Activated CD8-positive, alpha-beta memory T cell treated with anti-CD3 and anti-CD28 coated beads for 24 hours (primary cell): ENCODE data around the gene KRT25.

Experiments
- DNase-seq: peaks from one replicate; pipeline ENCODE4 v3.0.0-alpha.2; 2020

The KRT25 gene, protein sequence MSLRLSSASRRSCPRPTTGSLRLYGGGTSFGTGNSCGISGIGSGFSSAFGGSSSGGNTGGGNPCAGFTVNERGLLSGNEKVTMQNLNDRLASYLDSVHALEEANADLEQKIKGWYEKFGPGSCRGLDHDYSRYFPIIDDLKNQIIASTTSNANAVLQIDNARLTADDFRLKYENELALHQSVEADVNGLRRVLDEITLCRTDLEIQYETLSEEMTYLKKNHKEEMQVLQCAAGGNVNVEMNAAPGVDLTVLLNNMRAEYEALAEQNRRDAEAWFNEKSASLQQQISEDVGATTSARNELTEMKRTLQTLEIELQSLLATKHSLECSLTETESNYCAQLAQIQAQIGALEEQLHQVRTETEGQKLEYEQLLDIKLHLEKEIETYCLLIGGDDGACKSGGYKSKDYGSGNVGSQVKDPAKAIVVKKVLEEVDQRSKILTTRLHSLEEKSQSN

GRCh38 chr17:40755231-40755630, at the start of gene KRT25:
Gene KRT25 (minus strand): TSS chr17:40755331. CDS start chr17:40755271, 60 bp downstream.
- no peak for DNase-seq

DNA sequence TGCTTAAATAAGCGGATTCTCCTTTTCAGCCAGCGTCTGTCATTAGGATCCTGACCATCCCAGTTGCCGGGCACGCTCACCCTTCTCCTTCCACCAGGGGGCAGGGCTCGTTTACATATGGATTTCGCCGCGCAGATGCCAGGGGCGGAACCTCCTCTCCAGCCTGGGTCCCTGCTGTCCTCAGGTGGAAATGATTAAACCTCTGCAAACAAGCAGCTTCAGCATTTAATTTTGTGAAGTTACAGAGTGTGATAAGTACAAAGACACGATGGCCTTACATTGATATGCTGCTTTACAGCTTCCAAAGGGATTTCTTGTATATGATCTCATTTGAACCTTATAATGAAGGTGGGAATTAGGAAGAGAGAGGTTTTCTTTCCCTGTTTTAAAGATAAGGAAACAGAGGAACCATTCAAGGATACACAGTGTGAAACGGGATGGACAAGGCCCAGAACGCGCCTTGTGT, 48.5 kb upstream of the KRT25 start:
- peak; percentile 88 for DNase-seq

- DNase-seq: no peak
Observed at GRCh38 chr17:40801157-40801556, 46.0 kb upstream of the KRT25 start.

DNA sequence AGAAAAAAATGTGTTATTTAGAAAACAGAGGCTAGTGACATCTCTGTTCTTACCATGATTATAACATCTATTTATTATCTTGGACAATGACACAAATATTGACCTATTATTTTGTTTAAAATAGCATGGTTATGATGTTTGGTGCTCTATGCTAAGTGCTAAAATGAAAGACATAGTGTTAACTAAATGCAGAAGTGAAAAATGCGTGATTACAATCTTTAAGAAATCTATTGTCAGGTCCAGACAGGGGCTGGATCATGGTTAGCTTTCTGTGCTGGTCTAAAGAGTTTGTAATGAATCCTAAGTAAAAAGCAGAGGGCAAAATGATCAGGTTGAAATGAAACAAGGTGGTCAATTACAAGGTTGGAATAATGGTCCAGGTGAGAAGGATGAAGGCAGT, 45.2 kb upstream of the KRT25 start:
- DNase-seq: no peak

DNA sequence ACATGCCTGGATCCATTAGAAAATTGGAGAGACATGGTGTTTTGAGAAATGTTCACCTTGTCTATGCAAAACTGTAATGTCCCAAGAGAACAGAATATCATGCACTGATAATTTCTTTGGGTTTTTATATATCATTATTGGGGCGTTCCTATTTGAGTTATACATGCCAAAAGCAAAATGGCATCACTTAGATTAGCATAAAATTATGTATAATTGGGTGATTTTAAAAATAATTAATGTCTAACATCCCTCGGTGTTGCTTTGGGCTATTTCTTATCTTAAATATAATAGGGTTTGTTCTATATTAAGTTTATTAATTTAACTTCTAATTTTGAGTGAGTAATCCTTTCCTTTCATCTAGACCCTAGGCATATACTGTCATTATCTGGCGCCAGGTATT, 44.7 kb upstream of the KRT25 start, which contains the start of gene KRT28:
Gene KRT28 (minus strand): TSS at position 101 of the 400 bp plus-strand sequence. CDS start 66 bp downstream, at position 35.
- no peak for DNase-seq

GRCh38 chr17:40796846-40797245, 41.7 kb upstream of the KRT25 start:
- no peak for DNase-seq

DNA sequence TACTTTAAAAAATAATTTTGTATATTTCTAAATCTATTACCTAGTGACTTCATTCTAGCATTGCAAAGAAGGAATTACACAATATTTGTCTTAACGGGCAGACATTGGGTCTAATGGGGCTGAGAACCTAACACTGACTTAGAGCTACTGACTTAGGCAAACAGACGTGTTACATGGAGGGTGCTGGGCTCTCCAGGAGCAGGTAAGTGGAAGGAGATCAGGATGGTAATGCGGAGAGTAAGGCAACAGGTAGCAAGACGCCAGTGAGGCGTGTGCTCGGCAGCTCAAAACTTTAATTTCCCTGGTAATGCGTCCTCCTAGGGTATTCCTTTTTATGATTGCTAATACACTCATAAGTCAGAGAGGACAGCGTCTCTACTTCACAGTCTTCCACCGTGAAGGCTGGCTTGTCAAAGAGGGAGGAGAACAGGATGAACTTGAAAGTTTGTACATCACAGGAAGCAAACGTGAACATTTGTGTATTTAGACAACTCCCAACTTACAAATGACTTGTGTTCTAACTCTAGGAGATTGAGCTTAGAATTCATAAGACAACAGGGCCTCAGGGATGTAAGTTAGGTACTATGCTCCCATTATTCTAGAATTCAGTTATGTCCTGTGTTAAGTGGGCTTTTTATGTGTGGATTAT, 40.0 kb upstream of the KRT25 start:
- no peak for DNase-seq

DNA sequence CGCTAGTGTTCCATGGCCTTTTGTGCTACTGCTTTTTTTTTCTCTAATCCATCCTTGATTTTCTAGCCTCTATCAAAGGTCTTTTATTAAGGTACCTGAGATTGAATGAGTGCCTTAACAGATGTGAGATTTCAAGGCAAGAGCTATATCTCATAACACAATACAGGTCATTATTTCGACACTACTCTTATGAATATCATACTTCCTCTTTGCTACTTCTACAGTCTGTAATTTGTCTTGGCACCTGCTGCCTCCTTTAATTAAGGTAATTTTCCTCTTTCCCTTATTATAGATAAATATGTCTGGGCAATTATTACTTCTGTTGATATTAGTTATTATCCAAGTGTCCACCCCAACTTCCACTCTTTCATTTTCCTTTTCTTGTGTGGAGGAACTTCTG, 39.3 kb upstream of the KRT25 start:
- DNase-seq: no peak

DNA sequence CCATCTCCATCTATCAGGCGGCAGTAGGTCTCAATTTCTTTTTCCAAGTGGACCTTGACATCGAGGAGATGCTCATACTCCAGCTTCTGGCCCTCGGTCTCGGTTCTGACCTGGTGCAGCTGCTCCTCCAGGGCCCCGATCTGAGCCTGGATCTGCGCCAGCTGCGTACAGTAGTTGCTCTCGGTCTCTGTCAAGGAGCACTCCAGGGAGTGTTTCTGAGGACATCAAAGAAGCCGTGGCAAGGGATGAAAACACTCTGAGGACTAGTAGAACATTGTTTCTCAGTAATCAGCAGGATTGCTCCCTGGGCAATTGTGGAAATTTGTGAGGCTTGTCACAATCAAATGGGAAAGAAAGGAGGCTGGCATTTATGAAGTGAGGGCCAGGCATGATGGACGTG, 38.7 kb upstream of the KRT25 start:
- DNase-seq: no peak

DNA sequence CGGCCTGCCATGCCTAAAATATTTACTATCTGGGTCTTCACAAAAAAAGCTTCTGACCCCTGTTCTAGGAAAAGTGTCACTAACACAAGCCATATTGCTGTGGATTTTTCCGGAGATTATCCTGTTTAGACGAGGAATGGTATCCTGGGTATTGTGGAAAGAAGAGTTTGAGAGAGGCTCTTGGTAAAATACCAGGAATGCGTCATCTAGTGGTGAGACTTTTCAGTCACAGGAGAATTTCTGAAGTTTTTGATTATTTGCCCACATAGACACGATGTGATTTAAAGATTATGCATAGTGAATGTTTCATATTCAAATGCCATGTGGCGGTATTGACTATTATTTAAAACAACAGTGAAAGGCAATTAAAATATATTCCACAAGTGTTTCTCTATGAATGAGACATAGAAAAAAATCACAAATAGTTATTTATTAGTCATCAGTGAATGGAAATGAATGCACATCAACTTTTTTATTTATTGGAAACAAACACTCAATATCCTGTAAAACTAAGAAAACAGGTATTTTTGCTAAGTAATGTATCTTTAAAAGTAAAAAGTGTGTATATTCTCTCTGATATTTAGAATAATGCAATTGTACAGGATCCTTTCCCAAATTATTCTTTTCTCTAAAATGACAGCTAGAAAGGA, 36.8 kb upstream of the KRT25 start:
- no peak for DNase-seq

DNA sequence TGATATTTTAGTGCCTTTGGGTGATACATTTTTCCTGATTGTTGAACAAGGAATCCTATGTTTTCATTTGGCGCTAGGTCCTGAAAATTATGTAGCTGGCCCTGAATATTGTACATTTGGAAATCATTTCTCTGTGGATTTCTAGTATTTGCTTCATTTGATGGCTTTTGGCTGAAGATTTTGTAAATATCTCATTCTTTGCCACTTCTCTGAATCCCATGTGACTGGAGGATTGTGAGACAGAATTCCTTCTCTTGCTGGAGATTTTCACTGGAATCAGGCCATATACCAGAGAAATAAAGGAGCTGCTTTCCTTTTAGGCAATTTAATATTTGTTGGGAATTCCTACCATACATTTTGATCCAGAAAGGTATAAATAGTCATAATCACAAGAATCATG, 36.0 kb upstream of the KRT25 start:
- DNase-seq: no peak

- no peak for DNase-seq
Observed at GRCh38 chr17:40782450-40782849, 27.3 kb upstream of the KRT25 start, which contains the start of gene KRT27. Gene KRT27 (minus strand): TSS chr17:40782550. CDS start chr17:40782493, 57 bp downstream.

DNA sequence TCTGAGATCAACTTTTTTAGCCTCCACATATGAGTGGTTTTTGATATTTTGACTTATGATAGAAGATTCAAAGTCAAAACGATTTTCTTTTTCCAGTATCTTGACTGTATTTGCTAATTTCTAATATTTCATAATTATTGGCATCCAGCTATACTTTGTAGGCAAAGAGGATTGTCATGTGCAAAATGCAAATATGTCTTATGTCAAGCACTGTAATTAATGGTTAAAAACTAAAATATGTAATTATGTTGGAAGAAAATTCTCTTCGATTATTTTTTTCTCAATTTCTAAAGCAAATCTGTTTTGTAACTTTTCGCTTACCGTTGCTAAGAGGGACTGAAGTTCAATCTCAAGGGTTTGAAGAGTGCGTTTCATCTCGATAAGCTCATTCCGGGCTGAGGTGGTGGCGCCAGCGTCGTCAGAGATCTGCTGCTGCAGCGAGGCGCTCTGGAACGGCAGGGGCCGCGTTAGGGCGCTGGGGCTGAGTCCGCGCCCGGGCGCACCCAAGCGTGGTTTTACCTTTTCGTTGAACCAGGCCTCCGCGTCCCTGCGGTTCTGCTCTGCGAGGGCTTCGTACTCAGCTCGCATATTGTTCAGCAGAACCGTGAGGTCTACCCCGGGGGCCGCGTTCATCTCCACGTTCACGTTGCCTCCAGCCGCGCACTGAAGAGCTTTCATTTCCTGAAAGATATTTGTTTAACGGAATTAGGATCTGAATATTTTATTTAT, 24.2 kb upstream of the KRT25 start:
- DNase-seq: no peak

GRCh38 chr17:40778461-40778860, 23.3 kb upstream of the KRT25 start:
- DNase-seq: no peak

- DNase-seq: no peak
Observed at GRCh38 chr17:40777971-40778370, 22.8 kb upstream of the KRT25 start.

GRCh38 chr17:40777459-40777858, 22.3 kb upstream of the KRT25 start:
- no peak for DNase-seq

DNA sequence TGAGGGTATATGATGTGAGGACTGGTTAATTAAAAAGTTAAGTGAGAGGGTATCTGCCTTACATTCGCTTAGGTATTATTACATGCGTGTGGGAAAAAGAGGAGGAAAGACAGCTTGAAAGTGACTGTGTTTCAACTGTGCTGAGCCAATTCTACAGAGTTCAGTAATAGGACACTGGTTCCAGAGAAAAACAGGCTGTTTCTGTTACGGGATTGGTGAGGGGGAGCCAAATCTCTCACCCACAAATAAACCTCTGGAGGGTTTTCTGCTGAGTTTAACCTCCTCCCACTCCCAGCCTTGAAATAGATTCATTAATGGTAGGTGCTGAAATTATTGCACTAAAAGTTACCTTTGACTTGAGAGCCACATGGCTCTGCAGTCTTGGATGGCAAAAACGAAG, 20.8 kb upstream of the KRT25 start:
- no peak for DNase-seq

- no peak for DNase-seq
Observed at GRCh38 chr17:40772101-40772500, 17.0 kb upstream of the KRT25 start, which contains the start of gene KRT26. Gene KRT26 (minus strand): TSS chr17:40772201. CDS start chr17:40772113, 88 bp downstream.

DNA sequence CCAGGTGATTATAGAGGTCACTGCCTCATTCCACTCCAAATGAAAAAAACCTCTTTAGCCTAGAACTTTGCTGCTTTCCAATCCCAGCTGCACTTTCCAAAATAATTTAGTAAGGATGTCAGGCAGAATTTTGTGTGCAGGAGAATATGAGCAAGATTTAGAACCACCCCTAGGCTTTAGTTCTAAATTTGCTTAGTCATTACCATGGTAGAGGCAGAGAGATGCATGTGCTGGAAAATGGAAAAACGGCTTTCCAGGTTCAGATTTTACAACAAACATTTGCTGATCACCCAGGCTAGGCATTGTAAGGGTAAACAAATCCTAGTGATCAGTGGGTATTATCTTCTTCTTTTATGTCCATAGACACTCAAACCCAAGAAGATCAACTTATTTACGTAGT, 10.5 kb upstream of the KRT25 start:
- DNase-seq: no peak

- no peak for DNase-seq
Observed at GRCh38 chr17:40763752-40764151, 8.6 kb upstream of the KRT25 start.

GRCh38 chr17:40760105-40761016, 5.2 kb upstream of the KRT25 start:
- no peak for DNase-seq

DNA sequence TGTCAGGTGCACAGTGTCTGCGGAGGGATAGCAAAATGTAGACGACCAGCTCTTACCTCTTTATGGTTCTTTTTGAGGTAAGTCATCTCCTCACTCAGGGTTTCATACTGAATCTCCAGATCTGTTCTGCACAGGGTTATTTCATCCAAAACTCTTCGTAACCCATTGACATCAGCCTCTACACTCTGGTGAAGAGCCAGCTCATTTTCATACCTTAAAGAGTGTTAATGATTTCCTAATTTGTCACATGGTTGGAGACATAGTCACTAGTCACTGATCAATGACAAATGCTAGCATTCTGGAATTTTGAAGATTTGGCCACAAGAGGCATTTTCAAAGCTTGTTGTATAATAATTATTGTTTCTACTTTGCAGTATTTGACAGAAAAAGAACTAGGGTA, 1.3 kb downstream of the KRT25 start:
- no peak for DNase-seq
